DMS 273 (cell line): ENCODE data around the gene BRD3OS.
"Not testable (repeated sequence)": the region's sequence is repeated elsewhere in the genome, so short reads cannot be mapped to it uniquely, and the experiment has no call there.

Experiments
- DNase-seq: peaks from one replicate; lab custom pipeline; 2025; ENCODE audit not compliant: unreplicated experiment; lab: John Stamatoyannopoulos, UW

BRD3OS gene

GRCh38 chr9:133988771-133989170 is 36.5 kb upstream of the BRD3OS start:
- DNase-seq: not testable (repeated sequence)

DNA sequence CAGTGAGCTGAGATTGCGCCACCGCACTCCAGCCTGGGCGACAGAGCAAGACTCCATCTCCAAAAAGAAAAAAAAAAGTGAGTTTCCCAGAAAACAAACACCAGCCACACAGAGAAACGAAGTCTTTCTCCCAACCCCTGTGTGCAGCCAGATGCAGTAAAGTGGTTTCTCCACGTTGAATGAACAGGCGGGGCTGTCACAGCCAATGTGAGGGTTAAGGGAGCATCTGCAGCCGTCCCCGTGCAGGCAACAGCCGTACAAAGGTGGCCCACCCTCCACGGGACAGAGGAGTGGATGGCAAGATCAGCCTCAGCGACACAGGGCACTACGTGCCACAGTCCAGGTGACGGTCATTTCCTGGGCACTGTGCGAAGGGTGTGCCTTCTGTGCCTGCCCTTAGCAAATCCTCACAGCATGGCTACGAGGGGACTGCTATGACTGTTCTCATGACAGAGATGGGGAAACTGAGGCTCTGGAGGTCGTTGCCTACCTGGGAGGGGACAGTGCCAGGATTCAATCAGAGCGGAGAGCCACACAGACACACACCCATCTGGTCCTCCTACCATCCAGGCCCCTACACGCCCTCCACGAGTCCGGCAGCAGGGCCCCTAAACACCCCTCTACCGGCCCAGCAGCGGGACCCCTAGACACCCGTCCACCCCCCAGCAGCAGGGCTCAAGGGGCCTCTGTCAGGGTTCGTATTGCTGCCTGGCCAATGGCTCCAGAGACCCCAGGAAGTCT is 35.5 kb upstream of the BRD3OS start:
- DNase-seq: no peak

GRCh38 chr9:133990366-133991213 is 34.7 kb upstream of the BRD3OS start:
- no peak for DNase-seq

DNA sequence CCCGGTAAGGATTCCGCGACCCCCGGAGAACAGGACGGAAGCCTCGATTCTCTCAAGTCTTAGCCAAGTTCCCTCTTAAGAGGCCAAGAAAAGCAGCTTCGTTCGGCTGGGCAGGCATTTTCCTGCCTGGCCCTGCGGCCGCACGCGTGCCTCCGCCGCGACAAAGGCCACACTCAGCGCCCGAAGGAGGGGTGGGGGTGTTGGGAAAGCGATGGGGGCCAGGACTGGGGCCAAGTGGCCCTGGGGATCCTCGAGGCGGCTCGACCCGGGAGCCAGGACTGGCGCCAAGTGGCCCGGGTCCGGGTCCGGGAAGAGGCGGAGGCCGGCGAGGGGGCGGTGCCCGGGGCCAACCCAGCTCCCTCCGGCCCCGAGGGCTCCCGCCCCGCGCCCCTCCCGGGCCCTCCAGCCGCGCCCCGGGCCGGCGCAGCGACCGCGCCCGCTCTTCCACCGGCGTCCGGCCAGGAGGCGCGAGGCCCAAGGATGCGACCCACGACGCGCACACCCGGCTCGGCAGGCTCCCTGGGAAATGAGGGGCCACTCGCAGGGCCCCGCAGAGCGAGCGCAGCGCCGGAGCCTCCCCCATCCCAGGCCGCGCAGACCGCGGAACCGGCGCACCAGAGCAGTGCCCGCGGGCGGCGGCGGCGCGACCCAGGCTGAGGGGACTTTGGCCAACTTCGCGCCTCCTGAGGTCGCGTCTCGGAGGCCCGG is 33.9 kb upstream of the BRD3OS start:
- peak; percentile 60 for DNase-seq

GRCh38 chr9:133991964-133992779 is 33.1 kb upstream of the BRD3OS start, which contains the start of gene VAV2:
Gene VAV2, minus strand, starts transcription at chr9:133992324. Its CDS starts 46 bp downstream, at chr9:133992278.
- peak; percentile 76 for DNase-seq

DNA sequence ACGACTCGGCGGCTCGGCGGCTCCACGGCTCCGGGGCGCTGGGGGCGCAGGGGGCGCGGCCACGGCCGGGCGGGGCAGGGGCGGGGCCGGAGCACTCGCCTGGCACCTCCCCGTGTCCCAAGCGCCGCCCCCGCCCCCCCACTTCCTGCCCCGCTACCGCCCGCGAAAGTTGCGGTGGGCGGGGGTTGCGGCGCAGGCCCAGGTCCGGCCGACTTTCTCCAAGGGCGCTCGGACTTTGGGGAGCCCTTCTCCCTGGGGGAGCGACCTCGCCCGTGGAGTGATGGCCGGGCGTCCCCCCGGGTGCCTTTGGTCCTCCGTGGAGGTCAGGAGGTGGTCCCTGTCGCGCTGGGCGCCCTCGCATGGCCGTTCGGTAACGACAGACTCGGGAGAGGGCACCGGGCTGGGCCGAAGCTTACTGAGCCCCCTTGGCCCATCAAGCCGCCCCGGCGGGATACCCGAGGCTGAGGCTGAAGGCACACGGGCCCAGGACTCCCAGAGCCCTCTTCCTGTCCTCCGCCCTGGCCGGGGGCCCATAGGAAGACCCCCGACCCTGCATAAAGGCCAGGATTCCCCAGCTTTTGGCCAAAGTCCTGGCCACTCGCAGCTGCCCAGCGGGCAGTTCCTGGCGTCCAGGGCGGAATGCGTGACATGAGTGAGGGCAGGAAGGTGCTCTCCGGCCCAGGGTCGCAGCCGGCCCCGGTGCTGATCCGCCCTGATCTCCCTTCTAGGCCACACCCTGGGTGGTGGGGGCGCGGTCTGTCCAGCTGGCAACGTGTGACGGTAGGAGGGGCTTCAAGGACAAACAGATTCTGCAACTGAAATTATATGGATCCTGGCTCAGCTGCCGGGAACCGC is 32.3 kb upstream of the BRD3OS start:
- peak; percentile 87 for DNase-seq

GRCh38 chr9:133993635-133994253 is 31.5 kb upstream of the BRD3OS start:
- DNase-seq: no peak

DNA sequence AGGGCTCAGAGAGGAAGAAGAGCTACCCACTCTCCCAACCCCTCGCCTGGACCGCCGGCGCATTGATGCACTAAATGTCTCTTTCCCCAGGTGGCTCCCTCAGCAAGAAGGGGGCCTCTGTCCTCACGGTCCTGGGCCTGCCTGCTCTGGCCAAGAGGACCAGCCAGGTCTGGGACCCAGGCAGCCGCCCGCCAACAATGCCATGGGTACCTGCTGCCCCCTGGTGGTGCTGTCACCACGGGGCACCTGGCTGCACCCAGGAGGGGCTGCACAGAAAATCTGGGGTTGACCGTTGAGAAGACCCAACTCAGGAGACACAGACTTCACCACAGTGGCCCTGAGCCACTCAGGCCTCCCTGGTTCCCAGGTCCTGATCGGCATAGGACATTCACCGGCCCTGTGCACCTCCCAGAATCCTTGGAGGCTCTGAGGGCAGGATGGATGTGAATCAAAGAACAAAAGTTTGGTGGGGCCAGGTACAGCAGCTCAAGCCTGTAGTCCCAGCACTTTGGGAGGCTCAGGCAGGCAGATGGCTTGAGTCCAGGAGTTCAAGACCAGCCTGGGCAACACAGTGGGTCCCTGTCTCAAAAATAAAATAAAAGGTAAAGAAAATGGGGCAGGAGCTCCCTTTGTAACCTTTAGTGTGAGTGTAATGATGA is 30.8 kb upstream of the BRD3OS start:
- peak; percentile 83 for DNase-seq

GRCh38 chr9:133995012-133995896 is 30.0 kb upstream of the BRD3OS start:
- DNase-seq: peak; percentile 74

DNA sequence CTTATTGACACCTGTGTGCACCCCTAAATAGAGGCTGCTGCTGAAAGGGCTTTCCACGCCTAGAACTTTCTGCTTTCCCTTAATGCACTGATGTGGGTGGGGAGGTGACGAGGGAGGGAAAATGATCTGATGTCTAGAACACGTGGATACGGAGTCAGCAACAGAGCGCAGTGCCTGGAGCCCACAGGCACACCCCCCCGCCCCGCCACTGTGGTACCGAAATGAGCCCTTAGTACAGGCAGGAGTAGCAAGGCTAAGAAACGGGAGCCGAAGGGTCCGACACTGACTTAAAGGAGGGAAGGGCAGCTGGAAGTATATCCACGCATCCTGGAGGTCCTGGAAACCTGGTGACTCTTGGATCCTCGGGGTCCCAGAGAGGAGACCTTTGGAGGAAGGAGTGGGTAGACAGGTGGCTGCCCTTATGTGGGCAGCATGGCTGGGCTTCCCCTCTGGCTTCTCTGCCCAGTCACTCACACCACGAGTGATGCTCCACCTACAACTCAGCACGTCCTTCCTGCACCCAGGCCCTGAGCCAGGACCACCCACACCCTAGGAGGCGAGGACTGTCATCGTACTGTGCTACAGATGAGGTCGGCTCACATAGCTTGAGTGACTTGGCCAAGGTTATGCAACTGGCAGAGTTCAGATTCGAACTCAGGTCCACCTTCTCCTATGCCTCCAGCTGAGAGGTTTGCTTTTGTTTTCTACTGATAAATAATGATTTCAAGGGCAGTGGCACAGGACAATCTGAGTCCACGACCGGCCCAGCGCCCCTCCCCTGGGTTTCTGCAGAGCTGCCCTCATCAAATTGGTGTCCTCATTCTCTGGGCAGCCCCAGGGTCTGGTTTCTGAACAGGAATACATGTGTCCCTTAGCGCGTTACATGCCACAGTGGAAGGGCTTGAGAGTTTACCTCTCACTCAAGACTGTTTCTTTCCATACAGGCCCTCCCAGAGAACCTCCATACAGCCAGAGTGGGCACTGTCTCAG is 28.5 kb upstream of the BRD3OS start:
- no peak for DNase-seq

- no peak for DNase-seq
Observed at GRCh38 chr9:133997584-133997983, 27.7 kb upstream of the BRD3OS start.

- no peak for DNase-seq
Observed at GRCh38 chr9:133998915-133999595, 26.2 kb upstream of the BRD3OS start.

- no peak for DNase-seq
Observed at GRCh38 chr9:133999851-134000265, 25.4 kb upstream of the BRD3OS start.

- no peak for DNase-seq
Observed at GRCh38 chr9:134002796-134003195, 22.5 kb upstream of the BRD3OS start.

- DNase-seq: no peak
Observed at GRCh38 chr9:134003237-134003636, 22.0 kb upstream of the BRD3OS start.
